ENCODE measurements around the gene SOCS6. TPM values are rescaled to one million over a fixed set of nuclear protein-coding genes. Genes with fewer than 3 reads are reported as not detected.
A peak's percentile ranks its signal among the peaks of the same experiment; 100 is the strongest.
"Not testable (repeated sequence)": the region's sequence is repeated elsewhere in the genome, so short reads cannot be mapped to it uniquely, and the experiment has no call there.

Gene SOCS6
- total RNA-seq, 1 experiment from 2014 or later: 15.5 TPM

DNA sequence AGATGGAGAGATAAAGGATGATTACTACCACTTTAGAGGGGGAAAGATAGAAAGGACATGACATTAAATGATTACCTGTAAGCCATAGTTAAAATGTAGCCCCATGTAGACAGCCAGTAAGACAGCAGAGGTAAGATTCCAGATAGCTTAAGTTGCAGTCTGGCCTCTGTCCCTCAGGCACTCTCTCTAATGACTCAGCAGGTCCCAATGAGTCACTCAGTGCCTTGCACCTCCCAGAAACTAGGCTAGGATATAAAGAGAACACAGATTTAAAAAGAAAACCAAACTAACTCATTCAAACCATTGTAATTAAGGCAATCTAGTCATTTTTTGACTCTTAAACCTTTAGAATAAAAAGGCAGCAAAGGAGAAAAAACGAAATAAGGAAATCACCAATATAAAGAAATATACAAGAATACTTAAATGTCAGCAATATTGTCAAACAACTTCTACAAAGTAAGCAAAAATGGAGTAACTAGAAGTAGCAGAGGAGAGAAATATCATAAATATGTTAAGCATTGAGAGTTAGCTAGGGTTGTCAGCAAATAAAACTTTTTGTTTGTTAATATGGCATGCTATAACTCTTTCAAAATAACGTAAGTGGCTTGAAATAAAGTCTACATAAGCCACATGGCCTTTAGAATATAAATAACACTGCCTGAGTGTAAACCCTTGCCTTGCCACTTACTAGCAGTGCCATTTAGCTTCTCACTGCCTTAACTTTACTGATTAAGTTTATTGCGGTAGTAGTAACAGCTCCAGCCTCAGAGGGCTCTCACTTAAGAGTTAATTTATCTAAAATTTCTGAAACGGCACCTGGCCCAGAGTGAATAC is 48.5 kb downstream of the SOCS6 start:
- Histone ChIP-seq H3K27ac (ENCODE audit: low read depth, low read length, poor library complexity, severe bottlenecking) (no peak overlapping the region), H3K4me3 (ENCODE audit: low read depth, low read length, poor library complexity, severe bottlenecking) (no peak overlapping the region), H3K27me3 (replicated peaks; ENCODE audit: insufficient read depth, low read depth, low read length, poor library complexity) (no peaks in the 10 kb centered on the region), H3K9me3 (ENCODE audit: low read depth, low read length, poor library complexity, severe bottlenecking) (peaks cover 7% of the 10 kb centered on the region), H3K36me3 (ENCODE audit: insufficient read depth, low read length, poor library complexity, severe bottlenecking) (no peaks in the 10 kb centered on the region), H3K4me1 (ENCODE audit: insufficient read depth, low read length, poor library complexity, severe bottlenecking) (peaks cover 8% of the 10 kb centered on the region)
- peak; percentile 63 for DNase-seq (ENCODE audit: low spot score)
- BruUV-seq (replicated peaks): no TSS peak
- ChIA-PET POLR2A (ENCODE audit: low non-redundant PET) (no interaction called here), CTCF (no interaction called here)
- intact Hi-C loops (cut with micrococcal nuclease; ENCODE audit: unreplicated experiment): no loop called here
- TF ChIP-seq, protein P1, sequence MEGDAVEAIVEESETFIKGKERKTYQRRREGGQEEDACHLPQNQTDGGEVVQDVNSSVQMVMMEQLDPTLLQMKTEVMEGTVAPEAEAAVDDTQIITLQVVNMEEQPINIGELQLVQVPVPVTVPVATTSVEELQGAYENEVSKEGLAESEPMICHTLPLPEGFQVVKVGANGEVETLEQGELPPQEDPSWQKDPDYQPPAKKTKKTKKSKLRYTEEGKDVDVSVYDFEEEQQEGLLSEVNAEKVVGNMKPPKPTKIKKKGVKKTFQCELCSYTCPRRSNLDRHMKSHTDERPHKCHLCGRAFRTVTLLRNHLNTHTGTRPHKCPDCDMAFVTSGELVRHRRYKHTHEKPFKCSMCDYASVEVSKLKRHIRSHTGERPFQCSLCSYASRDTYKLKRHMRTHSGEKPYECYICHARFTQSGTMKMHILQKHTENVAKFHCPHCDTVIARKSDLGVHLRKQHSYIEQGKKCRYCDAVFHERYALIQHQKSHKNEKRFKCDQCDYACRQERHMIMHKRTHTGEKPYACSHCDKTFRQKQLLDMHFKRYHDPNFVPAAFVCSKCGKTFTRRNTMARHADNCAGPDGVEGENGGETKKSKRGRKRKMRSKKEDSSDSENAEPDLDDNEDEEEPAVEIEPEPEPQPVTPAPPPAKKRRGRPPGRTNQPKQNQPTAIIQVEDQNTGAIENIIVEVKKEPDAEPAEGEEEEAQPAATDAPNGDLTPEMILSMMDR (conservative IDR thresholded peaks at IDR 0.05; ENCODE audit: low read depth, low read length): no peak
- TF ChIP-seq EZH2 (IDR thresholded peaks at IDR 0.05; ENCODE audit: borderline replicate concordance, low read depth, low read length, poor library complexity, severe bottlenecking): no peak

DNA sequence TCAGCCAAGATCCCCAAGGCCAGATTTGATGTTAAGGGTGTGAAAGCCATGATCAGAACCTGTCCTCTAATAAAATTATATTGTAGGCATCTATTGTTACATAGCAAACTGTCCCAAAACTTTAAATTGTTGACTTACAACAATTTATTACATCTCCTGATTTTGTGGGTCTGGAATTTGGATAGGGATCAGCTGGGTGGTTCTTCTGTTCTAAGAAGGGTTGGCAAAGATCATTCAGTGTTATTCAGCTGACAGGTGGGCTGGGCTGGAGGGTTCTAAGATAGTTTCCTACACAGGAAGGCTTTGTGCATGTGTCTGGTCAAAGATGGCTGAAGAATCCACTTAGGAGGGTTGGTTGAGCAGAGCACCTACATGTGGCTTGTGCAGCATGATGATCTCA is 50.0 kb downstream of the SOCS6 start:
- Histone ChIP-seq H3K27me3 (replicated peaks; ENCODE audit: insufficient read depth, low read depth, low read length, poor library complexity) (no peaks in the 10 kb centered on the region), H3K27ac (ENCODE audit: low read depth, low read length, poor library complexity, severe bottlenecking) (no peak overlapping the region), H3K9me3 (ENCODE audit: low read depth, low read length, poor library complexity, severe bottlenecking) (peaks cover 7% of the 10 kb centered on the region), H3K36me3 (ENCODE audit: insufficient read depth, low read length, poor library complexity, severe bottlenecking) (no peaks in the 10 kb centered on the region), H3K4me3 (ENCODE audit: low read depth, low read length, poor library complexity, severe bottlenecking) (no peak overlapping the region), H3K4me1 (ENCODE audit: insufficient read depth, low read length, poor library complexity, severe bottlenecking) (peaks cover 8% of the 10 kb centered on the region)
- ChIA-PET CTCF (no interaction called here), POLR2A (ENCODE audit: low non-redundant PET) (no interaction called here)
- no peak for TF ChIP-seq EZH2 (IDR thresholded peaks at IDR 0.05; ENCODE audit: borderline replicate concordance, low read depth, low read length, poor library complexity, severe bottlenecking)
- TF ChIP-seq, protein P1 (conservative IDR thresholded peaks at IDR 0.05; ENCODE audit: low read depth, low read length): no peak
- DNase-seq (ENCODE audit: low spot score): no peak
- BruUV-seq (replicated peaks): no TSS peak
- intact Hi-C loops (cut with micrococcal nuclease; ENCODE audit: unreplicated experiment): no loop called here

GRCh38 chr18:70339915-70340314 is 51.1 kb downstream of the SOCS6 start:
- Histone ChIP-seq H3K27ac (ENCODE audit: low read depth, low read length, poor library complexity, severe bottlenecking) (no peak overlapping the region), H3K36me3 (ENCODE audit: insufficient read depth, low read length, poor library complexity, severe bottlenecking) (no peaks in the 10 kb centered on the region), H3K4me1 (ENCODE audit: insufficient read depth, low read length, poor library complexity, severe bottlenecking) (peaks cover 8% of the 10 kb centered on the region), H3K4me3 (ENCODE audit: low read depth, low read length, poor library complexity, severe bottlenecking) (no peak overlapping the region), H3K9me3 (ENCODE audit: low read depth, low read length, poor library complexity, severe bottlenecking) (no peaks in the 10 kb centered on the region), H3K27me3 (replicated peaks; ENCODE audit: insufficient read depth, low read depth, low read length, poor library complexity) (no peaks in the 10 kb centered on the region)
- intact Hi-C loops (cut with micrococcal nuclease; ENCODE audit: unreplicated experiment): no loop called here
- no peak for TF ChIP-seq EZH2 (IDR thresholded peaks at IDR 0.05; ENCODE audit: borderline replicate concordance, low read depth, low read length, poor library complexity, severe bottlenecking)
- TF ChIP-seq, protein P1 (conservative IDR thresholded peaks at IDR 0.05; ENCODE audit: low read depth, low read length): no peak
- ChIA-PET POLR2A (ENCODE audit: low non-redundant PET) (no interaction called here), CTCF (no interaction called here)
- BruUV-seq (replicated peaks): no TSS peak
- DNase-seq (ENCODE audit: low spot score): no peak

GRCh38 chr18:70348481-70348880 is 59.6 kb downstream of the SOCS6 start:
- BruUV-seq (replicated peaks); H3K4me3 ChIP-seq (ENCODE audit: low read depth, low read length, poor library complexity, severe bottlenecking); CTCF ChIA-PET; H3K4me1 ChIP-seq (ENCODE audit: insufficient read depth, low read length, poor library complexity, severe bottlenecking); H3K27me3 ChIP-seq (replicated peaks; ENCODE audit: insufficient read depth, low read depth, low read length, poor library complexity); DNase-seq (ENCODE audit: low spot score); H3K27ac ChIP-seq (ENCODE audit: low read depth, low read length, poor library complexity, severe bottlenecking); POLR2A ChIA-PET (ENCODE audit: low non-redundant PET); intact Hi-C loops (cut with micrococcal nuclease; ENCODE audit: unreplicated experiment); H3K36me3 ChIP-seq (ENCODE audit: insufficient read depth, low read length, poor library complexity, severe bottlenecking); H3K9me3 ChIP-seq (ENCODE audit: low read depth, low read length, poor library complexity, severe bottlenecking): not testable (repeated sequence)
